ENCODE results near the gene SLC9A5. TPM values are rescaled to one million over a fixed set of nuclear protein-coding genes. Genes with fewer than 3 reads are reported as not detected.

SLC9A5 gene
- total RNA-seq, 4 donors from 2014 or later = 0.19 TPM; not detected in 3

DNA sequence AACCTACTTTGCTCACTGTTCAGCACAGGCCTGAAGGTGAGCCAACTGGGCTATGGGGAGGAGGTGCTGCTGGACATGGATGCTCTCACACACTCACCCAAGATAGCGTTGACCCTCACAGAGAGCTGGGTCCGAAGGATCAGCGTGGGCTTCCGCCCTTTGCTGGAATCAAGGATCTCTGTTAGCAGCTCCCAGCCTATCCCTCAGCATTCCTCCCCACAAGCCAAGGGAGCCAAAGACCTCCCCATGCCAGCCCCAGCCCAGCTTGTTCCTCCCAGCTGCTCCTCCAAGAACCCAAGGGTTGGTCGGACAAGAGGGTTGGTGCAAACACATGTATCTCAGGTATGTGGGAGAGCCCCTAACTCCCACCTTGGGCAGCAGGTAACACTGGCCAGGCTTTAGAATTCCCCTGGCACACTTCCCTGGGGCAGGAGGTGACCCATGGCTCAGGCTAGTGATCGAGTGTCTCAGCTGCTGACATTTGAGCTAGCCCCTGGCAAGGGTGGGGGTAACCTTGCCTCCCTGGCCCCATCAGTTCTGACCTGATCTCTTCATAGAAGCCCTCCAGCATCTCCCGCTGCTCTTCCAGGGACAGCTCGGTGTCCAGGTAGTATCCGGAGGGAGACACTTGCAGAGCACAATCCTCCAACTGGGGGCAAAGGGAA, 9.8 kb upstream of the SLC9A5 start:
- Histone ChIP-seq H3K27me3 (no peaks in the 10 kb centered on the region), H3K4me1 (peaks cover 0 to 38% (median 22%) of the 10 kb centered on the region in 3 donors), H3K9me3 (no peaks in the 10 kb centered on the region), H3K27ac (no peak overlapping the region), H3K36me3 (peaks cover 15 to 58% (median 28%) of the 10 kb centered on the region in 3 donors), H3K4me3 (no peak overlapping the region)
- intact Hi-C loops (cut with DNase I) = no loop called here
- WGBS, 2 donors = 96 to 97% methylated on average over 5 to 6 of the region's 9 CpGs
- no peak for DNase-seq
- no peak for TF ChIP-seq POLR2A (IDR thresholded peaks at IDR 0.05)
- TF ChIP-seq, protein P1, sequence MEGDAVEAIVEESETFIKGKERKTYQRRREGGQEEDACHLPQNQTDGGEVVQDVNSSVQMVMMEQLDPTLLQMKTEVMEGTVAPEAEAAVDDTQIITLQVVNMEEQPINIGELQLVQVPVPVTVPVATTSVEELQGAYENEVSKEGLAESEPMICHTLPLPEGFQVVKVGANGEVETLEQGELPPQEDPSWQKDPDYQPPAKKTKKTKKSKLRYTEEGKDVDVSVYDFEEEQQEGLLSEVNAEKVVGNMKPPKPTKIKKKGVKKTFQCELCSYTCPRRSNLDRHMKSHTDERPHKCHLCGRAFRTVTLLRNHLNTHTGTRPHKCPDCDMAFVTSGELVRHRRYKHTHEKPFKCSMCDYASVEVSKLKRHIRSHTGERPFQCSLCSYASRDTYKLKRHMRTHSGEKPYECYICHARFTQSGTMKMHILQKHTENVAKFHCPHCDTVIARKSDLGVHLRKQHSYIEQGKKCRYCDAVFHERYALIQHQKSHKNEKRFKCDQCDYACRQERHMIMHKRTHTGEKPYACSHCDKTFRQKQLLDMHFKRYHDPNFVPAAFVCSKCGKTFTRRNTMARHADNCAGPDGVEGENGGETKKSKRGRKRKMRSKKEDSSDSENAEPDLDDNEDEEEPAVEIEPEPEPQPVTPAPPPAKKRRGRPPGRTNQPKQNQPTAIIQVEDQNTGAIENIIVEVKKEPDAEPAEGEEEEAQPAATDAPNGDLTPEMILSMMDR (IDR thresholded peaks at IDR 0.05) = no peak

DNA sequence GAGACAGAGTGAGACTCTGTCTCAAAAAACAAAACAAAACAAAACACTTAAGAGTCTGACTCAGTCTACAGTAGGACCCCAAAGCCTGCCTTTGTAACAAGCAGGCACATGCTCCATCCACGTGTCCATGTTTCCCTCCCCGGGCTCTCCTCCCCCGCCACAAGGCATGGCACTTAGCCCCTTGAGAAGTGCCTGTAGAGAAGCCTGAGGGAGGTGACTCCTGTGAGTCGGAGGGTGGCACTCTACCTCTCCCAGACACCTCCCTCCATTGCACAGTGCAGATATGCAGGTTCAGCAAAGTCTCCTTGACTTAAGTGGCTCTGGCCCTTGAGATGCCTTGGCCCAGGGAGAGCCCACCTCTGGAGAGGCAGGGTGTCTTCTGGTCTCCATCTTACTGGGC, 8.3 kb upstream of the SLC9A5 start:
- no peak for DNase-seq
- H3K36me3 ChIP-seq = peaks cover 15 to 42% (median 25%) of the 10 kb centered on the region in 3 donors
- peaks cover 15 to 53% (median 38%) of the 10 kb centered on the region in 3 donors for H3K4me1 ChIP-seq
- intact Hi-C loops (cut with DNase I) = no loop called here
- WGBS, 2 donors = 34 to 81% methylated on average over 3 to 4 of the region's 4 CpGs
- H3K9me3 ChIP-seq = no peaks in the 10 kb centered on the region
- peak overlapping the region; percentile 28 to 80 (median 51) for H3K27ac ChIP-seq
- H3K4me3 ChIP-seq = no peak overlapping the region
- TF ChIP-seq, protein P1 (IDR thresholded peaks at IDR 0.05) = no peak
- TF ChIP-seq POLR2A (IDR thresholded peaks at IDR 0.05) = no peak
- H3K27me3 ChIP-seq = no peaks in the 10 kb centered on the region

DNA sequence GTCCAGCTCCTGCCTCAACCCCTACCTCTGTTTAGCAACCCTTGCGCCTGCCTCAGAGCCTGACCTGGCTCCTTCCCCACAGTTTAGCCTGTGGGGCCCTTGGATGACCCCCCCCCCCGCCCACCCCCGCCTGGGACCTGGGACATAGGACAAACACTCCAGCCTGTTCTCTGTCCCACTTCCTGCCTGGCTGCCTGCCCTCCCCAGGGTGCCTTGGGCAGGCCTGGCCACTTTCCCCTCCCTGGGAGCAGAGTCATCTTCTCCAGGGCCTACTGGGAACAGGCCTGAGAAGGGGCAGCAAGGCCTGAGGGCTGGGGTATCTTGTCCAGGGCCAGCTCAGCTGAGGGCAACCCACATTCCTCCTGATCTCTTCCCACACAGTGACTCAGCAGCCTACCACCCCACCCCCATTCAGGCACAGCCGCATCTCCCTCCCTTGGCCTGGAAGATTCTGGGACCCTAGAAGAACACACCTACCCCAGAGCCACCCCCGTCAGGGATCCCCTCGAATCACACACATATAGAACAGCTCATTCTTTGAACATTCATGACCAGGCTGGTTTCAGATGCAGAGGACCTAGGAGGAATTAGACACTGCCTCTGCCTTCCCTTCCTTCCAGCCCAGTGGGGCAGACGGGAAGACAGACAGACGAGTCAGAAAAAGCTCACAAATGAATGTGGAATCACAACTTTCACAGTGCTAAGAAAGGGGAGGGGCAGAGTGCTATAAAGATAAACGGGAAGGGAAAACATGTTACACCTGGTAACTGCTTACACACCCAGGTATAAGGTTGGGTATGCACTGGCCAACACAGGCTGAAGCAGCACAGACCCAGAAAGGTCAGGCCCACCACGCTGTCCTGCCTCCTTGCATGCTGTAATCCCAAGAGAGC, 7.5 kb upstream of the SLC9A5 start:
- TF ChIP-seq, protein P1 (IDR thresholded peaks at IDR 0.05) = no peak
- TF ChIP-seq POLR2A (IDR thresholded peaks at IDR 0.05) = no peak
- Histone ChIP-seq H3K27ac (peak overlapping the region; percentile 28 to 80 (median 51)), H3K27me3 (no peaks in the 10 kb centered on the region), H3K36me3 (peaks cover 15 to 35% (median 18%) of the 10 kb centered on the region in 3 donors), H3K9me3 (no peaks in the 10 kb centered on the region), H3K4me3 (no peak overlapping the region), H3K4me1 (peaks cover 20 to 61% (median 45%) of the 10 kb centered on the region in 3 donors)
- no peak for DNase-seq
- 43 to 48% methylated on average over 7 to 8 of the region's 10 CpGs for WGBS, 2 donors
- intact Hi-C loops (cut with DNase I) = no loop called here

DNA sequence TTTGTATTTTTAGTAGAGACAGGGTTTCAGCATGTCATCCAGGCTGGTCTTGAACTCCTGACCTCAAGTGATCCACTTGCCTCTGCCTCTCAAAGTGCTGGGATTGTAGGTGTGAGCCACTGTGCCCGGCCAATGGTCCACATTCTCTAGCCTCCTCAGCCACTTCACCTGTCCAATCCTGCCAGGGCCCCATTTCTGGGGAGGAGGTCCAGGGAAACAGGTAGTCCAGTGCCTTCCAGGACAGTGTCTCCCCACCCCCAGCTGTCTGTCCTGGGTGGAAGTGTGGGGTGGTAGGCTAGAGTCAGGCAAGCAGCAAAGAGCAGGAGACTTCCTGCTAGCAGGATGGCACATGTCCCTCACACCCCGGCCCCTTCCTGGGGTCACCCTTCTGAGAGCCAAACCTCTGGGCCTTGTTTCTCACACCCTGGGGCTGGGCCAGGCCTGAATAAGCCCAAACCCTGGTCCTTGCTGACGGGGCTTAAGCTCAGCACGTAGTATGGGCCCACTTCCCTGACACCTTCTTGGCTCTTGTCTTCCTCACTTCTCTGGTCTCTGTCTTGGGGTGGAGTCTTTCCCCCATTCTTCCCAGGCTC, 6.5 kb upstream of the SLC9A5 start:
- H3K4me3 ChIP-seq = no peak overlapping the region
- intact Hi-C loops (cut with DNase I) = no loop called here
- peak overlapping the region in 3 of 4 donors; percentile 32 to 70 (median 45) for H3K27ac ChIP-seq

More for the DNA sequence above, 6.5 kb upstream of the SLC9A5 start:
- H3K4me1 ChIP-seq = peaks cover 21 to 70% (median 45%) of the 10 kb centered on the region in 3 donors
- no peak for TF ChIP-seq POLR2A (IDR thresholded peaks at IDR 0.05)
- TF ChIP-seq, protein P1 (IDR thresholded peaks at IDR 0.05) = no peak
- no peaks in the 10 kb centered on the region for H3K9me3 ChIP-seq
- DNase-seq = no peak
- no peaks in the 10 kb centered on the region for H3K27me3 ChIP-seq
- H3K36me3 ChIP-seq = peaks cover 9 to 25% (median 12%) of the 10 kb centered on the region in 3 donors
- 76 to 83% methylated on average over 3 to 4 of the region's 4 CpGs for WGBS, 2 donors

All from esophagus squamous epithelium (tissue), 5 donors.